ENCODE results near the gene GRM8.

- no peak for TF ChIP-seq CTCF (conservative IDR thresholded peaks at IDR 0.05)
- no peak for TF ChIP-seq ZFX (IDR thresholded peaks at IDR 0.05)
These were observed 97.8 kb downstream of the GRM8 start for GRCh38 chr7:127154958-127155357.
